HG03175 (cell line): ENCODE results near the gene RPL21.
"Not testable (repeated sequence)": the region's sequence is repeated elsewhere in the genome, so short reads cannot be mapped to it uniquely, and the experiment has no call there.

ENCODE experiments used
- ATAC-seq: cut with Tn5 transposase; IDR thresholded peaks from one replicate; pipeline ENCODE4 v1.9.1; 2021; ENCODE audit warnings: mild to moderate bottlenecking, moderate library complexity; ENCODE audit not compliant: unreplicated experiment

Gene RPL21

DNA sequence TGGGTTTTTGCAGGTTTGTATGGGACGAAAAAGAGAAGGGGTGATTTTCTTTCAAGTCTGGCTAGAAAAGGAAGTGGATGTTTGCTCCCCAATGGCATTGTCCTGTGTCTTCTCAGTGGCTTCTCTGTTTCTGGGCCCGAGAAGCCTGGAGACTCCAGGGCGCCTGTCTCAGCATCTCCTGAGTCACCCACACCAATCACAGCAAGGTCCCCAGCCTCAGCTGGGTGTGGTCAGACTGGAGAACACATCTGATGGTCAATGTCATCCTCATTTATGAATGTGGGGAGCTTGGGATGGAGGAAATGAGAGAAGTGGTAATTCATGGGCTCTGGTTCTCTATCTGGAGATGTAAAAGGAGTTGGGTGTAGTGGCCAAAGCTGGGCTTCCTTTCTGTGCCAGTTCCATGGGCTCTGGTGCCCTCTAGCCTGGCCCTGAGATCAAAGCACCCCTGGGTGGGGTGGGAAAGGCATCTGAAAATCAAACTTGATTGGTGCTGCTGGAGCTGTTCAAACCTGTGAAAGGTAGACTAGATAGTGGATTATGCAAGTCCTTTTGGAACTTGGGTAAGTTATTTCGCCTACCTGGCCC, 32.6 kb downstream of the RPL21 start:
- no peak for ATAC-seq

DNA sequence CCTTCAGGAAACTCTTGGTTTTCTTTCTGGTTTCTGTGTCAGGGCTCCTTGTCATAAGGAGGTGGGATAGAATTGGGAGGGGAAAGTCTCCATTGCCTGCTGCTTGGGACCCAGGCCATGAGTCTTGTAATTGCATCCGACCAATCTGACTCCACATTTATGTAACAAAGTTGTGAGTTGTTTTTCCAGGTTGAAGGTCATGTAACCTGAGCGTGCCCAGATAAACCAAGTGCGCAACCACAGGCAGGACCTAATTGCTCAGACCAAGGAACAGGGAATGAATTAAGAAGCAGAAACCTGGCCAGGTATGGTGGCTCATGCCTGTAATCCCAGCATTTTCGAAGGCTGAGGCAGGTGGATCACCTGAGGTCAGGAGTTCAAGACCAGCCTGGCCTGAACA, 37.0 kb downstream of the RPL21 start:
- no peak for ATAC-seq

DNA sequence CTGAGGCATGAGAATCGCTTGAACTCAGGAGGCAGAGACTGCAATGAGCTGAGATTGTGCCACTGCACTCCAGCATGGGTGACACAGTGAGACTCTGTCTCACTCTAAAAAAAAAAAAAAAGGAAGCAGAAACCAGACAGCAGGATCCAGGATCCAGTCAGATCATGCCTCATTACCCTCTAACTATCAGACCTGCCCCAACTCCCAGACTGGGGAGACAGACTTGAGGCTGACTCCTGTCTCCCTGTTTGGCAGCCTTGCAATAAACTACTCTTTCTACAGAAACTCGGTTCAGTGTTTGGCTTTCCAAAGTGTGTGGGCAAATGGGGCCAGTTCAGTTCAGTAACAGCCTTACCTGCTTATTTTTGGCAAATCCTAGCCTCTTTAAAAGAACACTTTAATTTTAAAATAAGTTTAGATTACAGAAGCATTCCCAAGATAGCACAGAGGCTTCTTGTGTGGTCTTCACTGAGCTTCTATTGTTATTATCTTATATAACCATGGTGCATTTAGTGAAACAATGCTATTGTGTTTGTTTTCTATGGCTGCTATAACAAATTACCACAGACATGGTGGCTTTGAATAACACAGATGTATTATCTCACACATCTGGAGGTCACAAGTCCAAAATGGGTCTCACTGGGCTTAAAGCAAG, 37.8 kb downstream of the RPL21 start:
- no peak for ATAC-seq

DNA sequence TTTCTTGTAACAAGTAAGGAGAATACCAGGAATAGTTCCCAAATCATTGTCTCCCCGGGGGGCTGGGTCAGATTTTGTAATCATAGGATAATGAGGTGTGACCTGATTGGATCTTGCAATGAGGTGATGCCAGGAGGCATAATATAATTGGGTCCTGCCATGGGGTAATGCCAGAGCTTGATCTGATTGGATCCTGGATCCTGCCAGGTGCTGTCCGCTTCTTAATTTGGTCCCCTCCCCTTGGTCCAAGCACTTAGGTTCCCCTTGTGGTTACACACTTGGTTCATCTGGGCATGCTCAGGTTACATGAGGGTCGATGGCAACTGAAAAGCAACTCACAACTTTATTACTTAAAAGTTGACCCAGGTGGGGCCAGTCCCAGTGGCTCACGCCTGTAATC, 39.4 kb downstream of the RPL21 start:
- ATAC-seq: no peak

DNA sequence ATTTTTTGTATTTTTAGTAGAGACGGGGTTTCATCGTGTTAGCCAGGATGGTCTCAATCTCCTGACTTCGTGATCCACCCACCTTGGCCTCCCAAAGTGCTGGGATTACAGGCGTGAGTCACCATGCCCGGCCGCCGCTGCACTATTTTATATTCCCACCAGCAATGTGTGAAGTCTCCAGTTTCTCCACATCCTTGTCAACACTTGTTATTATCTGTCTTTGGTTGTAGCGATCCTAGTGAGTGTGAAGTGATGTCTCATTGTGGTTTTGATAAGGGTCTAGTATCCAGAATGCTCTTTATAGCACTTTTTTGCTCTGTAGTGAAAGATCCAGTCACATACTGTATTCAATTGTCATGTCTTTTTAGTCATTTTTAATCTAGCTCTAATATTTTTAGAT, 40.6 kb downstream of the RPL21 start:
- not testable (repeated sequence) for ATAC-seq

DNA sequence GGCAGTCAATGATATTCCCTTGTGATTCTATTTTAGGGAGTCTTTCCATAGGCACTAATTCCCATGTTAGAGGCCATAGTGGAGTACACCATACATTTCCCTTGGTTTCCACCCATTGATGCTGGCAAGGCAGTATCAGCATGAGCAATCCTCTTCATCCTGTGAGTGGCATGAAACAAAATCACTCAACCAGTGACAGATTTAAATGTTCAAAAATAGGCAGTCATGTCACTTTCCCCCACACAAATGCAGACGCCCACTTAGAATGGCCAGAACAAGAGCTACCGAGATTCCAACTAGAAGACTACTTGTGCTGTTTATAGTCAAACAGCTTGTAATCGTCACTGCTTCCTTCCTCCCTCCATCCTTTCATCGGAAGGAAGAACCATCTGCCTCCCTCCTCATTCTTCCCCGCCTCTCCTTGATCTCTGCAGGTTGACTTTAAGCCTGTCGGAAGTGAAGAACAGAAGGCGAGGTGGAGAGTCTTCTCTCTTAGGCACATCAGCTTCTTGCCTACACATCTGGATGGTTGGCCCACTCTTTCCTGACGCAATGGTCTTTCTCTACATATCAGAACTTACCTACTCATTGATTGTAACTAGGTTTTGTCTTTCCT, 41.8 kb downstream of the RPL21 start:
- no peak for ATAC-seq

DNA sequence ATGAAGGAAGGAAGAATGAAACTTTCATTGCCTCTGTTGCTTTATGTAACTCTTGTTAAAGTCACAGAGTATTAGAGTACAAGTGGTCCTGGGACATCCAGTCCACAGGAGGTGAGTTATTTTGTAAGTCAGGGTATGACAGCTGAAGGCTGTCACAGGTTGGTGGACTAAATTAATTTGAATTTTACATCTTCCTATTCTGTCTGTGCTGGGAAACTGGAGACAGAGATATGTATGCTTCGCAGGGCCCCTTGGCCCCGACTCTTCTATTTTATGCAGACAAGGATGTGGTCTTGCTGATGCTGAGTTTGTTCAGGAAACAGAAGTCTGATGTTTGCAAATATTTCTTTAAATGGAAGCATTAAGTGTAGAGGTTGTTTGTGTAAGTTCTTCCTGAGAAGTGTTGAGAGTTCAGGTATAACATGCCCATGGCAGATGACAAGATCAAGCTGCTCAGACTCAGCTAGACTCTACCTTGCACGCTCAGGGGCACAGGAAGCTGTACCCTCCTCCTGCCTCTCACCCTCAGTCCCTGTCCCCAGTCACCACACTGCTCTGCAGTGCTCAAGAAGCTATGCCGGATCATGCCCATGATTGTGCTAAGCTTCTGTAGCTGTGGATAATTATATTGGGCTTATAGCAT, 42.6 kb downstream of the RPL21 start:
- no peak for ATAC-seq

DNA sequence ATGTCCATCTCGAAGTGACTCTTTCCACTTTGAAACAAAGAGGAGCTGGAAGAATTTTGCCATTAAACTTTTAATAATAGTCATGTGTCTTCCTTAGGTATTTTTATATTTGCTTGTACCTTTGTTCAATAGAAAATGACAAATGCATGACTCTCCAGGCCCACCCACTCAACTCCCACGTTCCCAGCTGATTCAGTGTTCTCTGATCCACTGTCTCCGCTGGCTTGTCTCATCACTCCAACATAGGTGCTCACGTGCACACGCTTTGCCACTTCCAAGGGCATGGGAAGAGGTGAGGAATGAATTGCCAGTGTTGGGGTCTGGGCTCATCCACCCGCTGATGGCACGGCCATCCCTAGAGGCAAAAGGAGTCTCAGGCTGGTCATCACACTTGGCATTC, 43.7 kb downstream of the RPL21 start:
- ATAC-seq: no peak

DNA sequence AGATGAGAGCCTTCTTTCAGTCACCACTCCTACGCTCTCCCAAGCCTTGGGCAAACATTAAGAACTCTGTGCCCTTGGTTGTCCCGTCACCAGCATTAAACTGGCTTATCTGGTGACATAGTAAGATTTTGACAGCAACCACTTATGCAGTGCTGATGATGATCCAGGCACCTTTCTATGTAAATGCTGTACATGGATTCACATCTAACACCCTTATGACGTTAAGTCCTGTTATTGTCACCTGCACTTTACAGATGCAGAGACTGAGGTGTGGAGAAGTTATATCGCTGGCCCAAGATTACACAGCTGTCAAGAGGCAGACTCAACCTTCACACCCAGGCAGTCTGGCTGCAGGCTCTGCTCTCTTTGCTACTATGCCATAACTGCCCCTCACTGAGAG, 44.3 kb downstream of the RPL21 start:
- no peak for ATAC-seq

DNA sequence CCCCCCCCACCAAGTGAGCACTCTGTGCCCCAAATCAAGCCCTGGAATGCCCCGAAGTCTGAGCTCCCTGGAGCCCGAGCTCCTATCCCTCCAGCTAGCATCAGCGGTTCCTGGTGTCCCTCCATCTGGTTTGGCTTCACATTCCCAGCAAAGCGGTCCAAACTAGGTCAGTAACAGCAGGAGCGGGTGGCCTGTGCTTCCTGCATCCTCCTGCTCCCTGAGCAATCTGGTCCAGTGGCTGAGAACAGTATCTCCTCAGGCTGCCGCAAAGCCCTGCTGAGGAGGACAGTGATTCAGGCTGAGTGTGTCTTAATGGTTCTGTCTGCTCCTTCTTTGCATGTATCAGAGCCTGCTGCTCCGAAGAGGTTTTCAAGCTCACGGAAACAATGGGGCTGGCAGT, 45.1 kb downstream of the RPL21 start:
- no peak for ATAC-seq

DNA sequence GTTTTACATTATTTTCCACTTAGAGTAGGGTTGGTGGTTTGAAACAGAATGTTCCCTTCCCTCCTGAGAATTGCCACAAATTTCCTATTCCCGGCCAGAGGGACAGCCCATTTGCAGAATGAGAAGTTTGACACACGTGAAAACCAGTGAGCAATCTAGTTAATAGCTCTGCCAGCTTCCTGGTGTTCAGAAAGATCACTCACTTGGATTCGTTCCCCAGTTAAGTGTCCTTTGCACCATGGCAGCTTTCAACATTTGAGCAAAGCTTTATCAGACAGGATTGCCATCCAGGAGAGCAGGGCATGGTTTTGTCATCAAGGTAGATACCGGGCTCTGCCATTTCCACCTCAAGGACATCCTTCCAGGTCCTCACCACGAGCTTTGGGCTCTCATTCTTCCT, 47.5 kb downstream of the RPL21 start:
- no peak for ATAC-seq

DNA sequence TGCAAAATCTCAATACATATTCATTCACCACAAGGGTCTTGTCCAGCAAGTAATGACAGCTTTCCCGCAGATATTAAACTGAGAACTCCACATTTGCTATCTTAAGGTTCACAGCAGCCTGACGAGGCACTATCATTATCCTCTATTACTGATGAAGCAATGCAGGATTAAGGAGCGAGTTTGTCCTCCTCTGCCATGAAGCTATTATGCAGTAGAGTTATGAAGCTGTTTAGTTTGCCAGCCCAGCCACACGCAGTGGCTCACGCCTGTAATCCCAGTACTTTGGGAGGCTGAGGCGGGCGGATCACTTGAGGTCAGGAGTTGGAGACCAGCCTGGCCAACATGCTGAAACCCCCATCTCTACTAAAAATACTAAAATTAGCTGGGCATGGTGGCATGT, 49.0 kb downstream of the RPL21 start:
- not testable (repeated sequence) for ATAC-seq

DNA sequence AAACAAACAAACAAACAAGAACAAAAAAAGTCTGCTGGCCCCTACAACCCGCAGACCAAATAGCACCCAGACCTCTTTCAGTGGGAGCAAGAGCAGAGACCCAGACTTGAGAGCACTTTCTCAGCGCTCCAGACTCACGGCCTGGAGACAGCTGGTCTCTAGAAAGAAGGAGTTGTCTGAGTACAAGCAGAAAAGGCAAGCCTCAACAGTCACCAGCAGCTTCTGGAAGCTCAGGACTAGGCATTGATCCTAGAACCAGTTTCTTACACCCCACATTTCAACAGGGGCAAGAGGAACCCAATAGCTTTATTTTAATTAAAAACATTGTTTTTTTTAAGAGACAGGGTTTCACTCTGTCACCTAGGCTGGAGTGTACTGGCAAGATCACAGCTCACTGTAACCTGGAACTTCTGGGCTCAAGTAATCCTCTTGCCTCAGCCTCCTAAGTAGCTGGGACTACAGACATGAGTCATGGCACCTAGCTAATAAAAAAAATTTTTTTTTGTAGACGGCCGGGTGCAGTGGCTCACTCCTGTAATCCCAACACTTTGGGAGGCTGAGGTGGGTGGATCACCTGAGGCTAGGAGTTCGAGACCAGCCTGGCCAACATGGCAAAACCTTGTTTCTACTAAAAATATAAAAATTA, 49.7 kb downstream of the RPL21 start:
- ATAC-seq: no peak

DNA sequence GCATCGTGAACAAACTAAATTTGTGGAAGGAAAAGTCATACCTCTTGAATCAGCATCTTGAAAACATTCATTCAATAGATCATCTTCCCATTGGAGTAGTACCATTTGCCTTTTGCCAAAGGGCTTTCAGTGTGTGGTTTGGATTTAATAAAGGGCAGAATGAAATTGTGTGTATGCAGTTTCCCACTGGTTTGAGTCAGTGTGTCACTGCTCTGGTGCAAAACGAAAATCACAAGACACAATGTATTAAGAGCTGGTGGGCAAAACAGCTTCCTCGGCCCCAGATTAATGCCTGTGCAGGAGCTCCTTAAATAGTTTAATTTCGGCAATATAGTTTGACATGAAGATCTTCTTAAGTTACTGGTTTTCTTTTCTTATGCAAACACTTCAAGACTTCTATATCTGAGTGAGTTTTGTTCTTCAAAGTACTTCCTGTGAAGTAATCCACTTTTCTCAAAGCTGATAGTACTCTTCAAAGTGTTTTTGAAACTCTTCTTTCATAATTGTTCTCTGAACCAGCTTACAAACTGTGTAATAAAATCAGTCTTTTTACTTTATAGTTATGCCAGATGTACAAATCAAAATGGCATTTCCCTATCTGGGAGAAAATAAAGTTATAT, 51.4 kb downstream of the RPL21 start:
- no peak for ATAC-seq

DNA sequence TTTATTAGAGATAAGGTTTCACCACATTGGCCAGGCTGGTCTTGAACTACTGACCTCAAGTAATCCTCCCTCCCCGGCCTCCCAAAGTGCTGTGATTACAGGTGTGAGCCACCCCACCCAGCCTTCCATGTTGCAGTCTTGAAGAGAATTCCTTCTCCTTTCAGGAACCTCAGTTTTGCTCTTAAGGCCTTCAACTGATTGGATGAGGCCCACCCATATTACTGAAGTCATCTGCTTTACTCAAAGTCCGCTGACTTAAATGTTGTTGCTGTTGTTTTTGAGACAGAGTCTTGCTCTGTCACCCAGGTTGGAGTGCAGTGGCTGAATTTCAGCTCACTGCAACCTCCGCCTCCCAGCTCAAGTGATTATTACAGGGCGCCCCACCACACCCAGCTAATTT, 52.7 kb downstream of the RPL21 start:
- ATAC-seq: no peak

DNA sequence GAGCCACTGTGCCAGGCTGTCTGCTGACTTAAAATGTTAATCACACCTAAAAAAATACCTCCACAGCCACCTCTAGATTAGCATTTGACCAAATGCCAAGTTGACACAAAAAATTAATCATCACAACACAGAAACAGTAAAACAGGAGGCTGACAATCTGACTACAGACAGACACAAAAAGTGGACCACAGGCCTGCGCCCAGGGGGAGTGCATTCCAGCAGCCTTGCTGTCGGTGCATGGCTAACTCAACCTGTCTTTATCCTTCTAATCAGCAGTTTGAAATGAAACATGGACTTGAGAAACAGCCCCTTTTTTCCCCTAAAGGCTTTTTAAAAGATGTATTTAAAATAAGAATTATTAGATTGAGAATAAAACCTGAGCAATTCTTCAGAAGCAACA, 53.3 kb downstream of the RPL21 start:
- no peak for ATAC-seq
